ACHN (cell line): ENCODE results near the gene ARHGAP22.
"Not testable (repeated sequence)": the region's sequence is repeated elsewhere in the genome, so short reads cannot be mapped to it uniquely, and the experiment has no call there.

Experiments
- DNase-seq: peaks from one replicate; pipeline ENCODE4 v3.0.0-alpha.2; 2015
- in situ Hi-C: cut with HindIII; loops from 2 replicates; pipeline ENCODE4 v1.10.0; 2017; ENCODE audit warnings: low sequenced_read_pairs, low pct_ligation_motif_present, low pct_unique_long_range_greater_than_20kb

Gene ARHGAP22, protein sequence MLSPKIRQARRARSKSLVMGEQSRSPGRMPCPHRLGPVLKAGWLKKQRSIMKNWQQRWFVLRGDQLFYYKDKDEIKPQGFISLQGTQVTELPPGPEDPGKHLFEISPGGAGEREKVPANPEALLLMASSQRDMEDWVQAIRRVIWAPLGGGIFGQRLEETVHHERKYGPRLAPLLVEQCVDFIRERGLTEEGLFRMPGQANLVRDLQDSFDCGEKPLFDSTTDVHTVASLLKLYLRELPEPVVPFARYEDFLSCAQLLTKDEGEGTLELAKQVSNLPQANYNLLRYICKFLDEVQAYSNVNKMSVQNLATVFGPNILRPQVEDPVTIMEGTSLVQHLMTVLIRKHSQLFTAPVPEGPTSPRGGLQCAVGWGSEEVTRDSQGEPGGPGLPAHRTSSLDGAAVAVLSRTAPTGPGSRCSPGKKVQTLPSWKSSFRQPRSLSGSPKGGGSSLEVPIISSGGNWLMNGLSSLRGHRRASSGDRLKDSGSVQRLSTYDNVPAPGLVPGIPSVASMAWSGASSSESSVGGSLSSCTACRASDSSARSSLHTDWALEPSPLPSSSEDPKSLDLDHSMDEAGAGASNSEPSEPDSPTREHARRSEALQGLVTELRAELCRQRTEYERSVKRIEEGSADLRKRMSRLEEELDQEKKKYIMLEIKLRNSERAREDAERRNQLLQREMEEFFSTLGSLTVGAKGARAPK

GRCh38 chr10:48604991-48605508 lies at the start of gene ARHGAP22:
Gene ARHGAP22 (minus strand): TSS chr10:48605073. CDS start chr10:48604796, 277 bp downstream.
- in situ Hi-C loops = no loop called here
- DNase-seq = peak; percentile 62

DNA sequence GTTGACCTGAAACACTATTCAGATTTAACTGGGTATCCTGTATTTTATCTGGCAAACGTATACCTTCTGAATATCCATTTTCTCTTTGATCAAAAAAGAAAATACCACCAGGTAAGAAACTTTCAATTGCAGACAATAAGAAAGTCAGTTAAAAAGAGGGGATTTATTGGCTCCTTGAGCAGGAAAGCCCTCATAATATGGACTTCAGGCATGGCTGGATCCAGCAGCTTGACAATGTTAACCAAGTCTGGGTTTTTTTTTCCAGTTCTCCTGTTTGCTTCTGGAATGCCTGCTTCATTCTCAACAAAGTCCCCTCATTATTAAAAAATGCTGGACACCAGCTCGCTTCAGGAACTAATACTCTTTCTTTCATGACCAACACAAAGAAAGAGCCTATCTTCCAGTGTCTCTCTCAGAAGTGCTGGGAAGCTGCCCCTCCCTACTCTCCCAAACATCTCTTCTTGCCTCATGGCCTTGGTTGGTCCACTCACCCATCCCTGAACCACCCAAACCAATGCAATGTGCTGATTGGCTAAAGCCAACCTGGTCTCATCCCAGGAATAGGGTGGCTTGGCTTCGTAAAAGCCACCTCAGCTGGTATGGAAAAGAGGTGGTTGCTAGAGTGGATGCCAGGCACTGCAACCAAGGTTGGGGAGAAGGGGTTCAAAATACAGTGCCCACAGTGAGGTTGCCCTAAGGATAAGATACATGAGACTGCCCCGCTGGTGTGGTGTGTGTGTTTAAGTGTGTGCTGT lies 49.2 kb upstream of the ARHGAP22 start:
- in situ Hi-C loops = no loop called here
- no peak for DNase-seq

- in situ Hi-C loops = no loop called here
- DNase-seq = no peak
Measured at GRCh38 chr10:48653347-48653746, 48.5 kb upstream of the ARHGAP22 start.

- in situ Hi-C loops = no loop called here
- DNase-seq = no peak
Measured at GRCh38 chr10:48652344-48652743, 47.5 kb upstream of the ARHGAP22 start.

GRCh38 chr10:48651839-48652238 lies 47.0 kb upstream of the ARHGAP22 start:
- in situ Hi-C loops = no loop called here
- DNase-seq = no peak

DNA sequence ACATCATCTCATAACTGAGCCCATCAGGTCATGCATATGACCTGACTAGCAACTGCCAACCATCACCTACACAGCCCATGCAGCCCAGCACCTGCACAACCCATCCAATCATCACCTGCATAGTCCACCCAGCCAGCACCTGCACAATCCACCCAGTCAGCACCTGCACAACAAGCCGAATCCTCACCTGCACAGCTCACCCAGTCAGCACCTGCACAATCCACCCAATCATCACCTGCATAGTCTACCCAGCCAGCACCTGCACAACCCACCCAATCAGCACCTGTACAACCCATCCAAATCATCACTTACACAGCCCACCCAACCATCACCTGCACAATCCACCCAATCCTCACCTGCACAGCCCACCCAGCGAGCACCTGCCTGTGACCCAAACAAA lies 46.4 kb upstream of the ARHGAP22 start:
- in situ Hi-C loops = no loop called here
- no peak for DNase-seq

DNA sequence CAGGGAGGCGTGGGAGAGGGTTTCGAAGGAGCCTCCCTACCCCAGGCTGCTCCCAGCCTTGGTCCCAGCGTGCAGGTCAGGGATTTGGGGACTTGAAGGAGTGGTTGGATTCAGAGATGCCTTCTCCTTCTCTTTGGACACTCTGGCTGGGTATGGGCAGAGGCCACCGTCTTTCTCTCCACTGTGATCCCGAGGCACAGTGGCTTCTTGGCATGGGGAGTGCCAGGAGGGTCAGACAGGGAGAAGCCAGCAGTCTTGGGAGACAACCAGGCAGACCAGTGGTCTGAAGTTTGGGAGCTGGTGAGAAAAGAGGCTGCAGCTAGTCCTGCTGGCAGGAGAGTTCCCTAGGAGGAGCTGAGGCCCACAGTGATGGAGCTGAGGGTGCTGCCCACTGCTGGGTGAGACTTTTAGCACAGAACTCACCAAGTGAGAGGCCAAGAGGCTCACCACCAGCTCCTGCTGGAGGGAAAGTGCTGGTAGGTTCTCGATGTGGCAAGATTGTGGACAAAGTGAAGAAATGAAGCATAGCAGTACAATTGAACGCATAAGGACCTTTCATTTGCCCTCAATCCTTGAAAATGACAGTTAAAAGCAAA lies 44.6 kb upstream of the ARHGAP22 start:
- DNase-seq = peak; percentile 15
- in situ Hi-C loops = no loop called here

- DNase-seq = no peak
- in situ Hi-C loops = no loop called here
Measured at GRCh38 chr10:48648172-48648942, 43.5 kb upstream of the ARHGAP22 start.

GRCh38 chr10:48647073-48647472 lies 42.2 kb upstream of the ARHGAP22 start:
- in situ Hi-C loops, DNase-seq: not testable (repeated sequence)

DNA sequence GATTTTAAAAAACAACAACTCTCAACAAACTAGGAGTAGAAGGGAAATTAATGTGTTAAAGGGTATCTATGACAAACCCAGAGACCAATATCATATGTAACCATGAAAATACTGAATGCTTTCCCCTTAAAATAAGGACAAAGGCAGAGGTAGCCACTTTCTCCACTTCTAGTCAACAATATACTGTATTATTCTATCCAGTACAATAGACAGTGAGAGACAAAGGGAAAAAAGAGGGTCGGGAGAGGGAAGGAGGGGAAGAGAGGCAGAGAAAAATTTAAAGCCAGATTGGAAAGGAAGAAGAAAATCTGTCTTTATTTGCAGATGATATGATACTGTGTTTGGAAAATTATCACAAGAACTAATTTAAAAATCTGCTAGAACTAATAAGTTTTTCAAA lies 40.7 kb upstream of the ARHGAP22 start:
- no peak for DNase-seq
- in situ Hi-C loops = no loop called here

GRCh38 chr10:48641099-48641690 lies 36.3 kb upstream of the ARHGAP22 start:
- in situ Hi-C loops = not testable (repeated sequence)

GRCh38 chr10:48640326-48640725 lies 35.5 kb upstream of the ARHGAP22 start:
- in situ Hi-C loops = no loop called here
- DNase-seq = no peak

More at GRCh38 chr10:48641099-48641690, 36.3 kb upstream of the ARHGAP22 start:
- not testable (repeated sequence) for DNase-seq

DNA sequence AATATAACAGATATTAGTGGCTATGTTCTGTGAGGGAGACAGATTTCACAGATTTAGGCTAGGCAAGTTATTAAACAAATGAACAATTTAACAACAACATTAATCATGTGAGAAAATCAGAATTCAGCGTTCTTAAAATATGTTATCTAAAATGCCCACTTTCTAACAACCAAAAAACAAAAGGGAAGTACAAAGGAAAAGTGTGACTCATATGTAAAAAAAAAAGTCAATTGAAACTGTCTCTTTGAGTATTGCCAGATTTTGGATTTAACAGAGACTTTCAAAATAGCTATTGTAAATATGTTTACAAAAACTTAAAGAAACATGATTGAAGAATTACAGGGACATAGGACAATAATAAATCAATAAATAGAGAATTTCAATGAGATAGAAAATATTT lies 34.8 kb upstream of the ARHGAP22 start:
- no peak for DNase-seq
- in situ Hi-C loops = no loop called here

GRCh38 chr10:48638739-48639527 lies 34.1 kb upstream of the ARHGAP22 start:
- in situ Hi-C loops = no loop called here
- no peak for DNase-seq

GRCh38 chr10:48638158-48638557 lies 33.3 kb upstream of the ARHGAP22 start:
- DNase-seq = no peak
- in situ Hi-C loops = no loop called here

DNA sequence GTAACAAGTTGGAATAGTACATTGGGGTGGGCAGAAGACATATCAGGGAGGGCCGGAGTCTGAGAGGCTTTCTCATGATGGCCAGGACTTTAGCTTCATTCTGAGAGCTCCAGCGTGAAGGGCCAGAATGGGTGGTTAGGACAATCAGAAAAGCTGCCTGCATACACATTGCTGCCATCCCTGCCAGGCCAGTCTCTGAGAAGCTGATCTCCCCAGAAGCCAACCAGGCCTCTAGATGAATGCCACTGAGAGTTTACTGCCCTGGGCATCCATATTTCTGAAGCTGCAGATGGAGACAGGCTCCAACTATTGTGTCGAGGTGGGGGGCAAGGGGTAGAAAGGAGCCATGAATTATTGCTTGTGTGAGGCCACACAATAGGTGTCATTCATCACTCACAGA lies 32.0 kb upstream of the ARHGAP22 start:
- in situ Hi-C loops = no loop called here

DNA sequence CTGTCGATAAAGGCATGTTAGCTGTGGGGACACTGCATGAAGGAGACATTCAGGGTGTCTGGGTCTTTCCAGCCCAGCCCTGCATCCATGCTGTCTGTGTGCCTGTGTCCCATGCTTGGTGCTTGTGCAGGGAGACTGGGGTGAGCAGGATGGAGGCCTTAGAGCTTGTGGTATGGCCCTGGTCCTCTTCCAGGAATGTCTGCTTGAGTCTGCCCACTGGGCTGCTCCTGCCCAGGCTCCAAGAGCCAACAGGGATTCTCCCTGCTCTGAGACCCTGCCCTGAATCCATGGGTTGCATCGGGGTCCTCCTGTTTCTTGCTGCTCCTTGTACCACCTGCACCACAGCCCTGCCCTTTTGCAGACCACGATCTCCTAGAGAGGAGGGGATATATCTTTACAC lies 31.4 kb upstream of the ARHGAP22 start:
- no peak for DNase-seq
- in situ Hi-C loops = no loop called here

More for the DNA sequence above, 32.0 kb upstream of the ARHGAP22 start:
- no peak for DNase-seq
